ENCODE results near the gene CPT1B. TPM values are rescaled to one million over a fixed set of nuclear protein-coding genes. Genes with fewer than 3 reads are reported as not detected.
"Not testable (repeated sequence)": the region's sequence is repeated elsewhere in the genome, so short reads cannot be mapped to it uniquely, and the experiment has no call there.

Gene CPT1B
- total RNA-seq, 1 experiment from 2014 or later: 2.4 TPM

- DNase-seq (ENCODE audit: low read depth): no peak
These were observed 48.8 kb downstream of the CPT1B start for GRCh38 chr22:50529416-50529896.

GRCh38 chr22:50528682-50529415, 49.4 kb downstream of the CPT1B start:
- no peak for DNase-seq (ENCODE audit: low read depth)

- no peak for DNase-seq (ENCODE audit: low read depth)
These were observed 50.1 kb downstream of the CPT1B start for GRCh38 chr22:50527921-50528681.

- DNase-seq (ENCODE audit: low read depth): no peak
These were observed 51.1 kb downstream of the CPT1B start for GRCh38 chr22:50526834-50527801.

- peak; percentile 69 for DNase-seq (ENCODE audit: low read depth)
These were observed 52.0 kb downstream of the CPT1B start for GRCh38 chr22:50526108-50526833.

GRCh38 chr22:50525858-50526107, 52.4 kb downstream of the CPT1B start:
- no peak for DNase-seq (ENCODE audit: low read depth)

- peak; percentile 91 for DNase-seq (ENCODE audit: low read depth)
These were observed 52.9 kb downstream of the CPT1B start, which contains the start of gene SCO2 for GRCh38 chr22:50525104-50525857. Gene SCO2 (minus strand): TSS chr22:50525598. CDS start chr22:50524411, 1,187 bp downstream.

- no peak for DNase-seq (ENCODE audit: low read depth)
These were observed 53.5 kb downstream of the CPT1B start for GRCh38 chr22:50524676-50525103.

GRCh38 chr22:50523806-50524675, 54.2 kb downstream of the CPT1B start:
- no peak for DNase-seq (ENCODE audit: low read depth)

GRCh38 chr22:50523458-50523805, 54.8 kb downstream of the CPT1B start:
- no peak for DNase-seq (ENCODE audit: low read depth)

GRCh38 chr22:50522806-50523438, 55.3 kb downstream of the CPT1B start:
- no peak for DNase-seq (ENCODE audit: low read depth)

GRCh38 chr22:50522208-50522805, 55.9 kb downstream of the CPT1B start:
- DNase-seq (ENCODE audit: low read depth): no peak

- no peak for DNase-seq (ENCODE audit: low read depth)
These were observed 56.5 kb downstream of the CPT1B start for GRCh38 chr22:50521710-50522109.

- DNase-seq (ENCODE audit: low read depth): no peak
These were observed 57.3 kb downstream of the CPT1B start for GRCh38 chr22:50520826-50521453.

- not testable (repeated sequence) for DNase-seq (ENCODE audit: low read depth)
These were observed 58.0 kb downstream of the CPT1B start for GRCh38 chr22:50520184-50520583.

- no peak for DNase-seq (ENCODE audit: low read depth)
These were observed 59.1 kb downstream of the CPT1B start for GRCh38 chr22:50519151-50519550.
